HPDE6-E6E7 (cell line): ENCODE measurements around the gene CYCS.
"Not testable (repeated sequence)": the region's sequence is repeated elsewhere in the genome, so short reads cannot be mapped to it uniquely, and the experiment has no call there.

Source experiments
- DNase-seq: peaks from one replicate; pipeline ENCODE4 v3.0.0; 2011; ENCODE audit warnings: missing footprints; ENCODE audit errors: extremely low spot score

CYCS gene

GRCh38 chr7:25118048-25118753 is 6.9 kb downstream of the CYCS start:
- no peak for DNase-seq

DNA sequence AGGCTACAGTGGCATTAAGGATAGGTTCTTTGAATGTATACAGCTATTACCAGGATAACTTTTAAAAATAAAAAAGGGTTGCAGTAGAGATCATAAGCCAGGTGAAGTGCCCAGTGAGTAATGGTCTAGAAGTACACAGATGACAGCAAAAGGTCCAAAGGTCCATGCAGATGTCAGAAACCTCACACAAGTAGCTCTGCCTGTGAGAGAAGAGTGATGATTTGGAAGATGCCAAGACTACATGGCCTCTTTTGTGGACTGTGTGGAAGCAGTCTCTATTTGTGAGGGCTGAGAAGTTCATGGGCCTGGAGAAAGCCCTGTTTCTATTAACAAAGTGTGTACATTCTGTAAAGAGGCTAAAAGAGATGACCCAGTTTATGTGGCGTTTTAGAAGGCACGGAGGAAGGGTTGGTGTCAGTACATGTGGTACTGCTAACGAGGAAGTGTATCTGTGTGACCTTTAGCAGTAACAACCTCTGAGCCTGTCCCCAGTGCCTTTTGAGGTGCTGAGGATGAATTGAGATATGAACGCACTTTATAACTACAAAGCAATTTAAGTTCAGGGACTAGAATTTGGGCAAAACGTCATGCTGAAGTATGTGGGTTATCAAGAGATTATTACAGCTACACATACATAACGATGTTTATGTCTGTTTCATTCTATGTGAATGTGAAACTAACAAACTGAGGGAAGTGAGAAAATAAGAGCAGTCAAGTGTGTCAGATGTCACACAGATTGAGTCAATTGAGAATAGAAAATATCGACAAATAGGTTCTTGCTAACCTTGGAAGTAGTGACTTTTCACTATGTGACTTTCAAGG is 7.6 kb downstream of the CYCS start:
- no peak for DNase-seq

DNA sequence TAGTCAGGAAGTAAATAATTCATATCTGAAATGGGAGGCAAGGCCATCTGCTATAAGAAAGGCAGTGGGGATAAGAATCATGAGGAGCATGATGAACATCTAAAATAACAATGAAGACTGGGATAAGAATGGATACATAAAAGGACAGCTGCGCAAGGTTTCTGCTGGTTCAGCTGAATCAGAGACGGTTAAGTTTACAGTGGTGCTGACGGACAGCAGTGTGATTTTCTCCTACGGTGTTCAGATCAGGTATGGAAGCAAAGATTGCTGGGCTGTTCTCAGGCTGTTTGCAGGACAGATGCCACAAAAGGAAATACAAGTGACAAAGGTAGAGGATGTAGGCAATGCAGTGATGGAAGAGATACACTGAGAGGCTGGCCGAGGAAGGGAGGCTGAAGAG is 8.4 kb downstream of the CYCS start:
- DNase-seq = no peak

DNA sequence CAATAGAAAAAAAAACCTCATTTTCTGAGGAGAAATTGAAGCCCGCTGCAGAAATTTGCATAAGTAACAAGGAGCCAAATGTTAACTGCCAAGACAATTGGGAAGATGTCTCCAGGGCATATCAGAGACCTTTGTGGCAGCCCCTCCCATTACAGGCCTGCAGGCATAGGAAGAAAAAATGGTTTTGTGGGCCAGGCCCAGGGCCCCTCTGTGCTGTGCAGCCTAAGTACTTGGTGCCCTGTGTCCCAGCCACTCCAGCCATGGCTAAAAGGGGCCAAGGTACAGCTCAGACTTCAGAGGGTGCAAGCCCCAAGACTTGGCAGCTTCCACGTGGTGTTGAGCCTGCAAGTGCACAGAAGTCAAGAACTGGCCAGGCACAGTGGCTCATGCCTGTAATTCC is 14.5 kb downstream of the CYCS start:
- DNase-seq = not testable (repeated sequence)

GRCh38 chr7:25109276-25109675 is 15.8 kb downstream of the CYCS start:
- no peak for DNase-seq

DNA sequence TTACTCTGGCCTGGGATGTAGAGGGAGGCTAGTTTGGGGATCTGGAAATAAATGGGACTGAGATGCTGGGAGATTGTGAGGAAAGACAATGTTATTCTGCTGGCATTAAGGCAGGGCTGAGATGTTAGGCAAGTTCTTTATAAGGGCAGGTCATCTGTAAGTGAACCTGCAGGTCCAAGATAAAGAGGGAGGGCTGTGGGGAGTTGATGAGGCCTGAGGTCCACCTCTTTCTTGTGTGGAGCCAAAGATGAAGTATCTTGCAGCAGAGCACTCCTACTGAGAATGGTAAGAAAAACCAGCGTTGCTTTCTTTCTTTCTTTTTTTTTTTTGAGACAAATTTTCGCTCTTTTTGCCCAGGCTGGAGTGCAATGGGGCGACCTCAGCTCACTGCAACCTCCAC is 19.1 kb downstream of the CYCS start:
- DNase-seq = no peak

- DNase-seq = no peak
Observed at GRCh38 chr7:25103773-25104172, 21.3 kb downstream of the CYCS start.

DNA sequence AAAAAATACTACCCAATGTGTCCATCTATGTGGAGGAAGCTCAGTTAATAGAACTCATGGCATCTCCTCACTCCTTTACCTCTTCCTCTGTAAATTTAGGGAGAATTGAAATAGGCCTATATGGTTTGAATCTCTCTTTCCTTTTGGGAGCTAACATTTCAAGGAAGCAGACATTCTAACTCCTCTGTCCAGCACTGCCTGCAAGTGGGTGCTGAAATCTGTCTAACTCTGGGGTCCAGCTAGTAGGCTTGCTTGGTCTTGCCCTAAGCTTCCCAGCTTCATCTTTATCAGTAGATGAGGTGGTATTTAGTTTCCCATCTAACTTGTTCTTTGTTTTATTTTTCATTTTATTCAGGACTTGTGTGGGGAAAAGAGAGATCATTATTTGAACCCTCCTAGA is 23.2 kb downstream of the CYCS start:
- DNase-seq = no peak

GRCh38 chr7:25098096-25099046 is 26.7 kb downstream of the CYCS start:
- peak; percentile 64 for DNase-seq

- DNase-seq = no peak
Observed at GRCh38 chr7:25095516-25096345, 29.3 kb downstream of the CYCS start.

- DNase-seq = peak; percentile 74
Observed at GRCh38 chr7:25093268-25093826, 31.7 kb downstream of the CYCS start.

GRCh38 chr7:25091779-25092178 is 33.3 kb downstream of the CYCS start:
- DNase-seq = no peak

DNA sequence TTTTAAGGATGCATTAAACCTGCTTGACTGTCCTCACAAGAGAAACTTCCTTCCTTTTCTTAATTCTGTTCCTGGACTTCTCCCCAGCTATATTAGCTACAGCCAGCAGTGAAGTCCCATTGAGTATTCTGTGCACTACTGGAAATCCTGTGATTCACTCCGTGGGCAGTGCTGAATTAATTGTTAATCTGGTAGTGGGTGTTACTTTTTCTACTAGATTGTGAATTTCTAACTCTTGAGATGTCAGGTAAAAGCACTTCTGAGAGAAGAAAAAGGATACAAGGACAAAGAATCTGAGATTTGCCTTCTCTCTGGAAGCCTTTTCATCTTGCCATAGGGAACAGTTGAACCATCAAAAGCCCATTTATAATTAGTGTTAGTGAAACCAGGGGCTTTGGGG is 33.9 kb downstream of the CYCS start:
- DNase-seq = no peak

- DNase-seq = no peak
Observed at GRCh38 chr7:25090374-25090773, 34.7 kb downstream of the CYCS start.

GRCh38 chr7:25087855-25088254 is 37.2 kb downstream of the CYCS start:
- no peak for DNase-seq

- DNase-seq = no peak
Observed at GRCh38 chr7:25084821-25085220, 40.2 kb downstream of the CYCS start.

DNA sequence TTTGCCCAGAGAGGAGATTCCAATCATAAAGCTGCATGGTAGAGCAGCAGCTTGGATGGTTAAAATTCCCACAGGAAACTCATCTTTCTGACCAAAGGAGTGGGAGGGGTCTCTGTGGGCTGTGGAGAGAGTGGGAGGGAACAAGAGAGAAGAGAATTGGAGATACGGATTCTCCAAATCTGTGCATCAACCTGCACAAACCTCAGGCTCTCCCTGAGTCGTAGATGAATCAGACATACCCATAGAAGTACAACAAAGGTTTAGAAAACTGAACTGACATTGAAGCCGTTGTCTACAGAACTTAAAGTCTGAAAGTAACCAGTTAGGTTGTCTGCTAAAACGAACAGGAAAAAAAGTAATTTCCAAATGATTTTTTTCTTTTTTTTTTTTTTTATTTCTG is 41.9 kb downstream of the CYCS start:
- DNase-seq = no peak

- DNase-seq = not testable (repeated sequence)
Observed at GRCh38 chr7:25082041-25082440, 43.0 kb downstream of the CYCS start.

GRCh38 chr7:25077096-25077495 is 48.0 kb downstream of the CYCS start:
- no peak for DNase-seq

DNA sequence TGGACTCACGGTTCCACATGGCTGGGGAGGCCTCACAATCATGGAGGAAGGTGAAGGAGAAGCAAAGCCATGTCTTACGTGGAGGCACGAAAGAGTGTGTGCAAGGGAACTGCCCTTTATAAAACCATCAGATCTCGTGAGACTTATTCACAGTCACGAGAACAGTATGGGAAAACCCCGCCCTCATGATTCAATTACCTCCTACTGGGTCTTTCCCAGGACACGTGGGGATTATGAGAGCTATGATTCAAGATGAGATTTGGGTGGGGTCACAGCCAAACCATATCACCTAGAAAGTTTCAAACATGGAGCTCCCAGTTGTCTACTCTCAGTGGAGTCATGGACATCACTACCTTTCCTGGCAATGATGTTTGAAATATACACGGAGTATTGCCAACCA is 49.6 kb downstream of the CYCS start:
- DNase-seq = no peak

- no peak for DNase-seq
Observed at GRCh38 chr7:25073451-25073850, 51.6 kb downstream of the CYCS start.
